ENCODE data around the gene CORO7. TPM values are rescaled to one million over a fixed set of nuclear protein-coding genes. Genes with fewer than 3 reads are reported as not detected.

Gene CORO7
- total and polyA plus RNA-seq, 9 of the 15 experiments (the other 6 are each of a cell fraction or from before 2014, with no cell fraction given): 0.45 to 77.2 (median 18.7) TPM

DNA sequence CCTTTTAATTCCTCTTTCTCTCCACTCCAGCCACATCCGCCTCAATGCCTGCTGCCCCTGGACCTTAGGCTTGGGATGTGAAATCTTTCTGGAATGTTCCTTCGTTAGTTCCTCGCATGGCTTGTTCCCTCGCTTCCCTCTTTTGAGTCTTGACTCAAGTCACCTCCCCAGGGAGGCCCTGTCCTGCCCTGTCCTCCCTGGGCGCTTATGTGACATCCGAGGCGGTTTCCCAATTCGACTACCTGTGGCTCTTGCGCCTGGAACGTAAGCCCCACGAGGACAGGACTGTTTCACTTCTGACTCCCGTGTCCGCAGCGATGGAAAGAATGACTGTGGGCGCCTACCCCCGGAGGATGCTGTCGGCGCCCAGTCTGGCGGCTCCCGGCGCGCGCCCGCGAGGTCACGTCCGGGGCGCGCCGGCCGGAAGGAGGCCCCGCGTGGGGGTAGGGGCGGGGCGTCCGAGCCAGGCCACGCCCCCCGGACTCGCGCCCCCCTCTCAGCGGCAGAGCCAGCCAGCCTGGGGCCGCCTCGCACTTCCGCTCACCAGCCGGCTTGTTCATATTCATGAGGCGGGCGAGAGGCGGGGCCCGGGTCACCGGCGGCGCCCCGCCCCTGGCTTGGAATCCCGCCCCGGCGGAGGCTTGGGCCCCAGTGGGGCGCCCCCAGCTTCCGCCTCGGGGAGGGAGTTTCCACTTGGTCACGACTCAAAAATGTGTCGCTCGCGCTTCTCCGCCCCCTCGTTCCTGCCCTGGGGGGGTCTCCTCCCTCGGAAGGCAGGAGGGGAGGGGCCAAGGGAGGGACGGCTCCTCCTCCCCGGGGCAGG, 109.0 kb downstream of the CORO7 start (continued):
- TF ChIP-seq, protein P1, sequence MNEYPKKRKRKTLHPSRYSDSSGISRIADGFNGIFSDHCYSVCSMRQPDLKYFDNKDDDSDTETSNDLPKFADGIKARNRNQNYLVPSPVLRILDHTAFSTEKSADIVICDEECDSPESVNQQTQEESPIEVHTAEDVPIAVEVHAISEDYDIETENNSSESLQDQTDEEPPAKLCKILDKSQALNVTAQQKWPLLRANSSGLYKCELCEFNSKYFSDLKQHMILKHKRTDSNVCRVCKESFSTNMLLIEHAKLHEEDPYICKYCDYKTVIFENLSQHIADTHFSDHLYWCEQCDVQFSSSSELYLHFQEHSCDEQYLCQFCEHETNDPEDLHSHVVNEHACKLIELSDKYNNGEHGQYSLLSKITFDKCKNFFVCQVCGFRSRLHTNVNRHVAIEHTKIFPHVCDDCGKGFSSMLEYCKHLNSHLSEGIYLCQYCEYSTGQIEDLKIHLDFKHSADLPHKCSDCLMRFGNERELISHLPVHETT (CRISPR knock-in tag; conservative IDR thresholded peaks at IDR 0.05 in 1 of 2, IDR thresholded peaks at IDR 0.05 in 1 of 2): peak in 1 of 2 experiments; percentile 87; a peak in 2 of 4 replicates
- no peak for TF ChIP-seq CHD7 (IDR thresholded peaks at IDR 0.05; ENCODE audit: low read depth, low read length)
- peak; percentile 74 for TF ChIP-seq SUPT5H (IDR thresholded peaks at IDR 0.05)
- no peak for TF ChIP-seq GATAD2A (IDR thresholded peaks at IDR 0.05)
- no peak for TF ChIP-seq SMARCB1 (IDR thresholded peaks at IDR 0.05; ENCODE audit: insufficient read length, low read depth)
- no peak for TF ChIP-seq TSC22D4 (tag; IDR thresholded peaks at IDR 0.05)
- peak; percentile 97 for TF ChIP-seq EGR1 (conservative IDR thresholded peaks at IDR 0.05)
- peak; percentile 86 for TF ChIP-seq CREB1 (IDR thresholded peaks at IDR 0.05)
- TF ChIP-seq CREB1 (CRISPR knock-in tag; IDR thresholded peaks at IDR 0.05): peak; percentile 75; the same call in 1 of the 2 replicates
- peak in 1 of 2 experiments; percentile 83; a peak in 3 of 4 replicates for TF ChIP-seq TRIM24 (IDR thresholded peaks at IDR 0.05)
- no peak for TF ChIP-seq ZNF224 (CRISPR knock-in tag; IDR thresholded peaks at IDR 0.05)
- TF ChIP-seq ZNF263 (CRISPR knock-in tag; IDR thresholded peaks at IDR 0.05; ENCODE audit: borderline replicate concordance): peak; percentile 31; the same call in 1 of the 2 replicates
- peak; percentile 41; the same call in 1 of the 2 replicates for TF ChIP-seq PML (IDR thresholded peaks at IDR 0.05; ENCODE audit: low read length)
- peak; percentile 45; the same call in 1 of the 2 replicates for TF ChIP-seq ZSCAN29 (IDR thresholded peaks at IDR 0.05)
- TF ChIP-seq, protein P2, sequence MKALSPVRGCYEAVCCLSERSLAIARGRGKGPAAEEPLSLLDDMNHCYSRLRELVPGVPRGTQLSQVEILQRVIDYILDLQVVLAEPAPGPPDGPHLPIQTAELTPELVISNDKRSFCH (CRISPR knock-in tag; IDR thresholded peaks at IDR 0.05): no peak
- TF ChIP-seq, protein P2 (tag; IDR thresholded peaks at IDR 0.05): peak; percentile 49; the same call in 1 of the 2 replicates

Data from K562 (cell line).